Measurements from ENCODE around the gene GALNS. TPM values are rescaled to one million over a fixed set of nuclear protein-coding genes. Genes with fewer than 3 reads are reported as not detected.

Gene GALNS
- total and polyA plus RNA-seq, 2 donors (not counting 3 experiments of a cell fraction or from before 2014, with no cell fraction given) = 21.8 to 40.2 TPM

GRCh38 chr16:88901718-88902337 lies 45.1 kb upstream of the GALNS start:
- Histone ChIP-seq H3K9me1 (replicated peaks; ENCODE audit: control insufficient read depth, extremely low read depth, insufficient read depth, low read length) (no peaks in the 10 kb centered on the region), H3K9me3 (replicated peaks; ENCODE audit: control insufficient read depth, insufficient read depth, low read length) (no peaks in the 10 kb centered on the region), H3K4me2 (ENCODE audit: insufficient read depth, low read length) (no peak overlapping the region), H4K20me1 (replicated peaks; ENCODE audit: control insufficient read depth, extremely low read depth, insufficient read depth, low read length) (no peaks in the 10 kb centered on the region), H2AFZ (ENCODE audit: low read depth, low read length) (no peak overlapping the region), H3K27ac (ENCODE audit: insufficient read depth, low read depth, low read length) (no peak overlapping the region), H3K9ac (replicated peaks; ENCODE audit: extremely low read depth, insufficient read depth, low read length) (no peak overlapping the region), H3K27me3 (ENCODE audit: control insufficient read depth in 2 of 2, insufficient read depth in 2 of 2, low read length in 2 of 2) (no peaks in the 10 kb centered on the region), H3K79me2 (ENCODE audit: control insufficient read depth, insufficient read depth, low read length) (no peaks in the 10 kb centered on the region), H3K4me1 (ENCODE audit: control insufficient read depth, extremely low read depth, insufficient read depth, low read length) (no peaks in the 10 kb centered on the region), H3K4me3 (replicated peaks in 1 of 3; ENCODE audit: insufficient read depth in 1 of 3, low read depth in 1 of 3, low read length in 3 of 3) (no peak overlapping the region), H3K36me3 (ENCODE audit: control insufficient read depth in 2 of 2, extremely low read depth in 1 of 2, insufficient read depth in 2 of 2, low read length in 2 of 2) (no peaks in the 10 kb centered on the region)
- no TSS peak for BruUV-seq (replicated peaks)
- dilution Hi-C loops (cut with MboI; ENCODE audit: extremely low pct_ligation_motif_present, low sequenced_read_pairs) = no loop called here
- DNase-seq (ENCODE audit: low read depth, low spot score) = no peak
- intact Hi-C loops (cut with micrococcal nuclease) = no loop called here
- no peak for TF ChIP-seq POLR2AphosphoS5 (IDR thresholded peaks at IDR 0.05; ENCODE audit: insufficient read depth, low read depth, low read length)
- no peak for TF ChIP-seq EZH2 (IDR thresholded peaks at IDR 0.05; ENCODE audit: borderline replicate concordance, low read depth, low read length, severe bottlenecking)
- no peak for TF ChIP-seq JUN (IDR thresholded peaks at IDR 0.05; ENCODE audit: borderline replicate concordance, insufficient read depth, insufficient read length, low read depth)
- no peak for TF ChIP-seq FOS (IDR thresholded peaks at IDR 0.05; ENCODE audit: borderline replicate concordance, insufficient read depth, low read length)
- no peak for TF ChIP-seq MYC (IDR thresholded peaks at IDR 0.05; ENCODE audit: low read depth, low read length)
- no peak for TF ChIP-seq POLR2A (IDR thresholded peaks at IDR 0.05; ENCODE audit: low read depth, low read length)
- no peak for TF ChIP-seq GATA2 (IDR thresholded peaks at IDR 0.05; ENCODE audit: insufficient read depth, insufficient read length, low read depth, low read length)
- no peak for TF ChIP-seq MAX (IDR thresholded peaks at IDR 0.05; ENCODE audit: insufficient read depth, insufficient read length)
- TF ChIP-seq CTCF (IDR thresholded peaks at IDR 0.05; ENCODE audit: extremely low read depth in 1 of 2, insufficient read depth in 1 of 2, low read depth in 1 of 2, low read length in 2 of 2) = no peak
- CTCF ChIA-PET = no interaction called here
- POLR2A ChIA-PET = no interaction called here
- FAIRE-seq = no peak
